Adrenal gland (tissue), 5 donors: ENCODE measurements around the gene ZNF714.

Source experiments
- CTCF ChIP-seq, 6 experiments: fragments of 450-650 bp in 4 of 6; fragments of 200-600 bp in 2 of 6; sonication (generic) in 1 of 6; IDR thresholded peaks; 1 replicate in 5 of 6; 2 replicates in 1 of 6; pipeline versions ENCODE4 v1.5.1 to v1.8.0; 2016 to 2021; ENCODE audit warnings: antibody characterized with exemption in 6 of 6, mild to moderate bottlenecking in 2 of 6, moderate library complexity in 1 of 6
- POLR2A ChIP-seq, 2 donors: fragments of 450-650 bp; IDR thresholded peaks; one replicate each; pipeline ENCODE4 v1.6.1; 2017; ENCODE audit warnings: antibody characterized with exemption in 2 of 2, mild to moderate bottlenecking in 2 of 2, moderate library complexity in 1 of 2
- donor health status: DM: no; HTN: no; CAD: no.

DNA sequence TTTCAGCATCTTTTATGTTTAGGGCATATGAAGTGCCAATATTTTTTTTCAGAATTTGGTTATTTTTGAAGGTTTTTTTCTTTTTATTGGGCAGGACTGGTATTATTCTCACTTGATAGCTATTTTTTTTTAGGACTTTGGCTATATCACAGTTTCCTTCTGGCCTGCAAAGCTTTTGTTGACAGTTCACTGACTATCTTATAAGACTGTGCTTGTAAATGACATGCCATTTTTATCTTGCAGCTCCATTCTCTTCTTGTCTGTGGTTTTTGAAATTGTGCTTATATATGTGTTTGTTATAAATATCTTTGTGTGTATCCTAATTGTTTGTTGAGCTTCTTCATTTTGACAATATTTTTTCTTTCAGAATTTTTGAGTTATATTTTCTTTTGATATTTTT is 33.4 kb downstream of the ZNF714 start:
- no peak for TF ChIP-seq CTCF (IDR thresholded peaks at IDR 0.05)
- TF ChIP-seq POLR2A (IDR thresholded peaks at IDR 0.05), result no peak
